ENCODE measurements around the gene DIAPH3.

- TF ChIP-seq POLR2AphosphoS5 (IDR thresholded peaks at IDR 0.05; ENCODE audit: low read depth, low read length) (no peak), POLR2A (IDR thresholded peaks at IDR 0.05; ENCODE audit: low read depth, low read length) (no peak)
These were observed 461.5 kb downstream of the DIAPH3 start for GRCh38 chr13:59702269-59702668.

All from GM12892 (cell line).